ENCODE data around the gene POLD2. TPM values are rescaled to one million over a fixed set of nuclear protein-coding genes. Genes with fewer than 3 reads are reported as not detected.

Gene POLD2
- total RNA-seq, 1 donor from 2014 or later, result 42.0 TPM

GRCh38 chr7:44094883-44095592 lies 28.3 kb downstream of the POLD2 start:
- Histone ChIP-seq H3K9me3 (no peaks in the 10 kb centered on the region), H3K4me3 (no peak overlapping the region), H3K27ac (peak overlapping the region; percentile 65), H3K27me3 (no peaks in the 10 kb centered on the region), H3K4me1 (peaks cover 30% of the 10 kb centered on the region), H3K36me3 (no peaks in the 10 kb centered on the region)
- intact Hi-C loops (cut with DNase I), result no loop called here
- TF ChIP-seq, protein P1, sequence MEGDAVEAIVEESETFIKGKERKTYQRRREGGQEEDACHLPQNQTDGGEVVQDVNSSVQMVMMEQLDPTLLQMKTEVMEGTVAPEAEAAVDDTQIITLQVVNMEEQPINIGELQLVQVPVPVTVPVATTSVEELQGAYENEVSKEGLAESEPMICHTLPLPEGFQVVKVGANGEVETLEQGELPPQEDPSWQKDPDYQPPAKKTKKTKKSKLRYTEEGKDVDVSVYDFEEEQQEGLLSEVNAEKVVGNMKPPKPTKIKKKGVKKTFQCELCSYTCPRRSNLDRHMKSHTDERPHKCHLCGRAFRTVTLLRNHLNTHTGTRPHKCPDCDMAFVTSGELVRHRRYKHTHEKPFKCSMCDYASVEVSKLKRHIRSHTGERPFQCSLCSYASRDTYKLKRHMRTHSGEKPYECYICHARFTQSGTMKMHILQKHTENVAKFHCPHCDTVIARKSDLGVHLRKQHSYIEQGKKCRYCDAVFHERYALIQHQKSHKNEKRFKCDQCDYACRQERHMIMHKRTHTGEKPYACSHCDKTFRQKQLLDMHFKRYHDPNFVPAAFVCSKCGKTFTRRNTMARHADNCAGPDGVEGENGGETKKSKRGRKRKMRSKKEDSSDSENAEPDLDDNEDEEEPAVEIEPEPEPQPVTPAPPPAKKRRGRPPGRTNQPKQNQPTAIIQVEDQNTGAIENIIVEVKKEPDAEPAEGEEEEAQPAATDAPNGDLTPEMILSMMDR (IDR thresholded peaks at IDR 0.05), result no peak
- TF ChIP-seq POLR2A (IDR thresholded peaks at IDR 0.05), result no peak
- no peak for TF ChIP-seq POLR2AphosphoS5 (IDR thresholded peaks at IDR 0.05; ENCODE audit: insufficient read depth in 1 of 2, low read depth in 1 of 2)
- no peak for DNase-seq (ENCODE audit: extremely low spot score in 2 of 2)

GRCh38 chr7:44094365-44094764 lies 29.0 kb downstream of the POLD2 start:
- no peak for DNase-seq (ENCODE audit: extremely low spot score in 2 of 2)
- peak overlapping the region; percentile 51 for H3K27ac ChIP-seq
- no peaks in the 10 kb centered on the region for H3K27me3 ChIP-seq
- no peaks in the 10 kb centered on the region for H3K9me3 ChIP-seq
- intact Hi-C loops (cut with DNase I), result no loop called here
- TF ChIP-seq POLR2AphosphoS5 (IDR thresholded peaks at IDR 0.05; ENCODE audit: insufficient read depth in 1 of 2, low read depth in 1 of 2), result no peak
- peaks cover 29% of the 10 kb centered on the region for H3K4me1 ChIP-seq
- H3K4me3 ChIP-seq, result no peak overlapping the region
- H3K36me3 ChIP-seq, result no peaks in the 10 kb centered on the region

GRCh38 chr7:44093102-44093641 lies 30.2 kb downstream of the POLD2 start:
- no peaks in the 10 kb centered on the region for H3K27me3 ChIP-seq
- peaks cover 39% of the 10 kb centered on the region for H3K4me1 ChIP-seq
- H3K4me3 ChIP-seq, result no peak overlapping the region
- DNase-seq (ENCODE audit: extremely low spot score in 2 of 2), result no peak
- H3K9me3 ChIP-seq, result no peaks in the 10 kb centered on the region
- TF ChIP-seq POLR2A (IDR thresholded peaks at IDR 0.05) (no peak), POLR2AphosphoS5 (IDR thresholded peaks at IDR 0.05; ENCODE audit: insufficient read depth in 1 of 2, low read depth in 1 of 2) (no peak)
- TF ChIP-seq, protein P1 (IDR thresholded peaks at IDR 0.05), result no peak
- no peaks in the 10 kb centered on the region for H3K36me3 ChIP-seq
- intact Hi-C loops (cut with DNase I), result no loop called here
- peak overlapping the region; percentile 51 for H3K27ac ChIP-seq

- H3K4me3 ChIP-seq, result no peak overlapping the region
- no peak for DNase-seq (ENCODE audit: extremely low spot score in 2 of 2)
- no peaks in the 10 kb centered on the region for H3K36me3 ChIP-seq
- peaks cover 63% of the 10 kb centered on the region for H3K4me1 ChIP-seq
- intact Hi-C loops (cut with DNase I), result no loop called here
- H3K27ac ChIP-seq, result peak overlapping the region; percentile 79
- TF ChIP-seq, protein P1 (IDR thresholded peaks at IDR 0.05), result no peak
- TF ChIP-seq POLR2AphosphoS5 (IDR thresholded peaks at IDR 0.05; ENCODE audit: insufficient read depth in 1 of 2, low read depth in 1 of 2), result peak in 1 of 2 donors; percentile 80
- H3K9me3 ChIP-seq, result no peaks in the 10 kb centered on the region
- no peaks in the 10 kb centered on the region for H3K27me3 ChIP-seq
Measured at GRCh38 chr7:44087911-44088838, 35.2 kb downstream of the POLD2 start.

- Histone ChIP-seq H3K4me1 (peaks cover 68% of the 10 kb centered on the region), H3K4me3 (no peak overlapping the region), H3K27ac (peak overlapping the region; percentile 79), H3K27me3 (no peaks in the 10 kb centered on the region), H3K36me3 (no peaks in the 10 kb centered on the region), H3K9me3 (no peaks in the 10 kb centered on the region)
- intact Hi-C loops (cut with DNase I), result no loop called here
- TF ChIP-seq, protein P1 (IDR thresholded peaks at IDR 0.05), result no peak
- TF ChIP-seq POLR2AphosphoS5 (IDR thresholded peaks at IDR 0.05; ENCODE audit: insufficient read depth in 1 of 2, low read depth in 1 of 2), result no peak
- no peak for TF ChIP-seq POLR2A (IDR thresholded peaks at IDR 0.05)
- DNase-seq (ENCODE audit: extremely low spot score in 2 of 2), result no peak
Measured at GRCh38 chr7:44086627-44087026, 36.7 kb downstream of the POLD2 start.
